HL-60 (cell line): ENCODE measurements around the gene SNCG.

Source experiments
- DNase-seq, 2 experiments: peaks; one replicate each; pipeline ENCODE4 v3.0.0-alpha.2; 2010 to 2020; ENCODE audit warnings: low read depth in 1 of 2, low spot score in 1 of 2
- H3K27ac ChIP-seq: fragments of 250-450 bp; sonication (Bioruptor Pico); replicated peaks from 2 replicates; pipeline ENCODE4 v1.5.1; 2020; ENCODE audit warnings: mild to moderate bottlenecking, moderate library complexity
- H3K27me3 ChIP-seq: fragments of 250-450 bp; sonication (Bioruptor Pico); 2 replicates; pipeline ENCODE4 v1.5.1; 2021; ENCODE audit warnings: mild to moderate bottlenecking, moderate library complexity; ENCODE audit not compliant: insufficient read depth, poor library complexity, severe bottlenecking
- H3K4me3 ChIP-seq: replicated peaks from 2 replicates; pipeline ENCODE4 v1.5.1; 2011; ENCODE audit warnings: mild to moderate bottlenecking, control low read depth, low read length; ENCODE audit not compliant: insufficient read depth
- CTCF ChIP-seq: IDR thresholded peaks from one replicate; pipeline ENCODE4 v1.5.1; 2011; ENCODE audit warnings: low read length, control low read depth, inconsistent platforms; ENCODE audit not compliant: insufficient read depth
- GABPA ChIP-seq: IDR thresholded peaks from 2 replicates; pipeline ENCODE4 v1.6.1; 2012; ENCODE audit warnings: low read depth
- POLR2AphosphoS5 ChIP-seq: IDR thresholded peaks from 2 replicates; pipeline ENCODE4 v1.6.1; 2012; ENCODE audit warnings: low read depth
- SPI1 ChIP-seq: IDR thresholded peaks from 2 replicates; pipeline ENCODE4 v1.6.1; 2012; ENCODE audit warnings: low read depth, mild to moderate bottlenecking, borderline replicate concordance
- TF ChIP-seq, protein P1 (sequence below): IDR thresholded peaks from 2 replicates; pipeline ENCODE4 v1.6.1; 2012; ENCODE audit warnings: low read depth; ENCODE audit not compliant: insufficient replicate concordance

Gene SNCG

GRCh38 chr10:86964061-86964846, 5.9 kb downstream of the SNCG start:
- Histone ChIP-seq H3K4me3 (no peak overlapping the region), H3K27me3 (peaks cover 14% of the 10 kb centered on the region), H3K27ac (no peak overlapping the region)
- TF ChIP-seq GABPA (no peak), POLR2AphosphoS5 (no peak), CTCF (no peak), SPI1 (no peak)
- TF ChIP-seq, protein P1, sequence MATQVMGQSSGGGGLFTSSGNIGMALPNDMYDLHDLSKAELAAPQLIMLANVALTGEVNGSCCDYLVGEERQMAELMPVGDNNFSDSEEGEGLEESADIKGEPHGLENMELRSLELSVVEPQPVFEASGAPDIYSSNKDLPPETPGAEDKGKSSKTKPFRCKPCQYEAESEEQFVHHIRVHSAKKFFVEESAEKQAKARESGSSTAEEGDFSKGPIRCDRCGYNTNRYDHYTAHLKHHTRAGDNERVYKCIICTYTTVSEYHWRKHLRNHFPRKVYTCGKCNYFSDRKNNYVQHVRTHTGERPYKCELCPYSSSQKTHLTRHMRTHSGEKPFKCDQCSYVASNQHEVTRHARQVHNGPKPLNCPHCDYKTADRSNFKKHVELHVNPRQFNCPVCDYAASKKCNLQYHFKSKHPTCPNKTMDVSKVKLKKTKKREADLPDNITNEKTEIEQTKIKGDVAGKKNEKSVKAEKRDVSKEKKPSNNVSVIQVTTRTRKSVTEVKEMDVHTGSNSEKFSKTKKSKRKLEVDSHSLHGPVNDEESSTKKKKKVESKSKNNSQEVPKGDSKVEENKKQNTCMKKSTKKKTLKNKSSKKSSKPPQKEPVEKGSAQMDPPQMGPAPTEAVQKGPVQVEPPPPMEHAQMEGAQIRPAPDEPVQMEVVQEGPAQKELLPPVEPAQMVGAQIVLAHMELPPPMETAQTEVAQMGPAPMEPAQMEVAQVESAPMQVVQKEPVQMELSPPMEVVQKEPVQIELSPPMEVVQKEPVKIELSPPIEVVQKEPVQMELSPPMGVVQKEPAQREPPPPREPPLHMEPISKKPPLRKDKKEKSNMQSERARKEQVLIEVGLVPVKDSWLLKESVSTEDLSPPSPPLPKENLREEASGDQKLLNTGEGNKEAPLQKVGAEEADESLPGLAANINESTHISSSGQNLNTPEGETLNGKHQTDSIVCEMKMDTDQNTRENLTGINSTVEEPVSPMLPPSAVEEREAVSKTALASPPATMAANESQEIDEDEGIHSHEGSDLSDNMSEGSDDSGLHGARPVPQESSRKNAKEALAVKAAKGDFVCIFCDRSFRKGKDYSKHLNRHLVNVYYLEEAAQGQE: no peak
- DNase-seq: no peak

DNA sequence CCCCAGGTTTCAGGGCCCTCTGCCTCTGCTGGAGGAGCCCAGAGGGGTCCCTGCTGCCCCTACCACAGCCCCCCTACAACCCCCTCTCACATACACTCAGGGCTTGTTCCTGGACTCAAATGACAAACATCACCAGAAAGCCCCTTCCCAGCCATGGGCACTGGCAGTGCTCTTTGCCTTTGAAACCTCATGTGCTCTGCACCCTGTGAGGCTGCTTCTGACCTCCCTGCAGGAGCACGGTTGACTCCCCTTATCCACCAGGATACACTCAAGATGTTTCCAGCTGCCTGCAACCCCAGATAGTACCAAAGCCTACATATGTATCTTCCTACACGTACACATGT, 6.4 kb downstream of the SNCG start:
- TF ChIP-seq POLR2AphosphoS5: no peak
- no peak for TF ChIP-seq CTCF
- TF ChIP-seq GABPA: no peak
- TF ChIP-seq, protein P1: no peak
- TF ChIP-seq SPI1: no peak
- Histone ChIP-seq H3K4me3 (no peak overlapping the region), H3K27ac (no peak overlapping the region), H3K27me3 (peaks cover 20% of the 10 kb centered on the region)
- DNase-seq: no peak

DNA sequence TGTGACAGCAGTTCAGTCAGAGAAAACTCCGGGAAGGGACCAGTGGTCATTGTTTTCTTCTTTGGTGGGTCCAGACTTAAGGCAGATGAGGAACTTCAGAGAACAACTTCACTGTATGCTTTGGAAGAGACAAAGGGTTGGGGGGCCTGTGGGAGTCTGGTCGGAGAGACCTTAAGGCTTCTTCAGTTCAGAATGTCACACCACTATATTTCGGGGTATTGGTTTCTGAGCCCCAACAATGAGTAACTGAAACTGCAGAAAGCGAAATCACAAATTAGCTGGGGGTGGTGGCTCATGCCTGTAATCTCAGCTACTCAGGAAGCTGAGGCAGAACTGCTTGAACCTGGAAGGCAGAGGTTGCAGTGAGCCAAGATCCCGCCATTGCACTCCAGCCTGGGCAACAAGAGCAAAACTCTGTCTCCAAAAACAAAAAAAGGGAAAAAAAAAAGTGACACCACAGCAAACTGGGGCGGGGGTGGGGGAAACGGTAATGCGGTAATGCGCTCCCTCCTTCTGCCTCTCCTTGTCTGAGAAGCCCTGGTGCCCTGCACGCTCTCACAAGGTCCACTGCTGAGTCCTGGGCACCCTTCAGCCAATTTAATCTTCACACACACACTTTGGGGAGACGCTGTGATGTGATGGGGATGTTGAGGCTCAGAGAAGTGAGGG, 7.7 kb downstream of the SNCG start:
- peaks cover 30% of the 10 kb centered on the region for H3K27me3 ChIP-seq
- no peak overlapping the region for H3K4me3 ChIP-seq
- no peak overlapping the region for H3K27ac ChIP-seq
- TF ChIP-seq CTCF (no peak), SPI1 (no peak), GABPA (no peak), POLR2AphosphoS5 (no peak)
- TF ChIP-seq, protein P1: no peak
- no peak for DNase-seq
